ENCODE data around the gene CACNA2D3.

- TF ChIP-seq CTCF (optimal IDR thresholded peaks at IDR 0.05 in 1 of 3, IDR thresholded peaks at IDR 0.05 in 1 of 3, conservative IDR thresholded peaks at IDR 0.05 in 1 of 3; ENCODE audit: extremely low read depth in 1 of 3, insufficient read depth in 2 of 3, low read length in 3 of 3) (no peak), EZH2 (IDR thresholded peaks at IDR 0.05; ENCODE audit: low read length) (no peak)
Observed at GRCh38 chr3:54963641-54964040, 841.3 kb downstream of the CACNA2D3 start.
